WI38 (cell line): ENCODE measurements around the gene TOGARAM2.

Source experiments
- H3K4me3 ChIP-seq: 2 replicates; pipeline ENCODE4 v1.5.1; 2011; ENCODE audit warnings: low read depth, mild to moderate bottlenecking, control low read depth, low read length
- TF ChIP-seq, protein P1 (sequence below): IDR thresholded peaks from 2 replicates; pipeline ENCODE4 v1.5.1; 2012; ENCODE audit warnings: low read depth, mild to moderate bottlenecking, control low read depth, low read length

Gene TOGARAM2

GRCh38 chr2:28994074-28994473, 13.0 kb downstream of the TOGARAM2 start:
- TF ChIP-seq, protein P1, sequence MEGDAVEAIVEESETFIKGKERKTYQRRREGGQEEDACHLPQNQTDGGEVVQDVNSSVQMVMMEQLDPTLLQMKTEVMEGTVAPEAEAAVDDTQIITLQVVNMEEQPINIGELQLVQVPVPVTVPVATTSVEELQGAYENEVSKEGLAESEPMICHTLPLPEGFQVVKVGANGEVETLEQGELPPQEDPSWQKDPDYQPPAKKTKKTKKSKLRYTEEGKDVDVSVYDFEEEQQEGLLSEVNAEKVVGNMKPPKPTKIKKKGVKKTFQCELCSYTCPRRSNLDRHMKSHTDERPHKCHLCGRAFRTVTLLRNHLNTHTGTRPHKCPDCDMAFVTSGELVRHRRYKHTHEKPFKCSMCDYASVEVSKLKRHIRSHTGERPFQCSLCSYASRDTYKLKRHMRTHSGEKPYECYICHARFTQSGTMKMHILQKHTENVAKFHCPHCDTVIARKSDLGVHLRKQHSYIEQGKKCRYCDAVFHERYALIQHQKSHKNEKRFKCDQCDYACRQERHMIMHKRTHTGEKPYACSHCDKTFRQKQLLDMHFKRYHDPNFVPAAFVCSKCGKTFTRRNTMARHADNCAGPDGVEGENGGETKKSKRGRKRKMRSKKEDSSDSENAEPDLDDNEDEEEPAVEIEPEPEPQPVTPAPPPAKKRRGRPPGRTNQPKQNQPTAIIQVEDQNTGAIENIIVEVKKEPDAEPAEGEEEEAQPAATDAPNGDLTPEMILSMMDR, result no peak
- H3K4me3 ChIP-seq, result no peak overlapping the region

DNA sequence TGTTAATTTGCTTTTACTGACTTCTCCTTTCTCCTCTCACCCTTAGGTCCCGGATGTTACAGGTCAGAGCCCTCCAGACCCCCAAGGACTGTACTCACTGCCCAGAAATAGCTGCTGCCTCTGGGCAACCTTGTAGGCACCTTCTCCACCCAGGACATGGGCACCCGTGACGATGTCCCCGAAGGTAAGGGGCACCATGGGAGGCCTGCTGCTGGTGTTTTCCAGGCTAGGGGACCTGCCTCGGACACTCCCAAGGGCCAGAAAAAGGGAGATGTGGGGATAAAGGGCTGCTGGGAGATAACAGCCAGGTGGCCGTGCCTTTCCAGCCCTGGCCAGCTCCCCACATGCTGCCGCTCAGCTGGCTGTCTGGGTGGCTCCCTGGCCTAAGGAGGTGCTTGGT, 13.6 kb downstream of the TOGARAM2 start:
- TF ChIP-seq, protein P1, result no peak

GRCh38 chr2:28995765-28996750, 15.0 kb downstream of the TOGARAM2 start:
- TF ChIP-seq, protein P1, result no peak

More for the DNA sequence above, 13.6 kb downstream of the TOGARAM2 start:
- H3K4me3 ChIP-seq, result no peak overlapping the region

GRCh38 chr2:28997237-28997846, 16.2 kb downstream of the TOGARAM2 start:
- TF ChIP-seq, protein P1, result no peak
- no peak overlapping the region for H3K4me3 ChIP-seq

More at GRCh38 chr2:28995765-28996750, 15.0 kb downstream of the TOGARAM2 start:
- H3K4me3 ChIP-seq, result no peak overlapping the region

DNA sequence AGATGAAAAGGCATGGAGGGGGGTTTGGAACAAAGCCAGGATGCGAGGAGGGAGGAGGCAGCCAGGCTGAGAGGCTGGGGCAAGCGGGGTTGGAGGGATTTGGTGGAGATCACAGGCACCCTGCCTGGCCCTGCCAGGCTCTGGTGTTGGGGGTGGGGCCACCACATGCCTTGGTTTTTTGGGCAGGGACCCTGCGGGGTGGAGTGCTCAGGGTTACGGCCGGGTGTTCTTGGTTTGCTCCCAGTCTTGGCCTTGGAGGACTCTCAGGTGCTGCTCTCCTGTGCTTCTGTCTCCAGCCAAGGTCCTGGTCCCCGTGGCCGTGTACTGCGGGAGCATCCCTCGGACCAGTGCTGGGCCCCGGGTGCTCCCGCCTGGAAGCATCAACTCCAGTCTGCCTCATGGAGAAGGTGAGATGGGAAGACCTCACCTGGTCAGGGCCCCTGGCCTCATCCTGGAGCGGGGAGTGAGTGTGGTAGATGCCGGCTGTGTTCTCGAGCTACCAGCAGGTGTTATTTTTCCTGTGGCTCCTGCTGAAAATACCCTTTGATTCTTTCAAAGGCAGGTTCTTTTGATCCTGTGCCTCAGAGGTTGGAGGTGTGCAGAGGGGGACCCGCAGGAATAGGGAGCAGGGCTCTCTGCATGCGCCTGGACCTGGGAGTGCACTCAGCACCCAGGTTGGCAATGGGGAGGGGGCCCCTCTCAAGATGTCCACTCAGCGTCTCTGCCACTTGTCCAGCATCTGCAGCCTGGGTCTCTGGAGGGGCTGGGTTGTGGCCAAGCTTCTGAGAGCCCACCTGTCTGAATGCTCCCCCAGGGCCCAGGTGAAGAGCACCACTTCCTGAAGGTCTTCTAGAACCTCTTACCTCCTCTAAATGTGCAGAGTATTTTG, 17.0 kb downstream of the TOGARAM2 start:
- no peak overlapping the region for H3K4me3 ChIP-seq
- TF ChIP-seq, protein P1, result no peak

DNA sequence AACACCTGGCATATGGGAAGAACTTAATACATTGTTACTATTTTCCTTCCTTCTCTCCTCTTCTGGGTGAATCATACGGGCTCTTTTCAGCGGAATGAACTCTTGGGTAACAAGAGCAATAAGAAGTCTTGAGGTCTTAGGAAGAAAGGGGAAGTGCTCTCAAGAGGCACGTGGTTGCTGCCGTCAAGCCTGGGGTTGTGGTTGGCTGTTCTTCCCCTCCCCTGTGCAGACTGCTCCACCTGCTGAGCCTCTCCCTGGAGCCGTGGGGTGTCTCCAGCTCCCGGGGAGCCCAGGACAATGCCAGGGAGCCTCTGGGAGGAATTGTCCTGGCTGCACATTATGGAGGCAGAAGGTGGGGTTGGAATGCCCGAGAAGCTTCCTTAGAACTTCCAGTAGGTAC, 19.4 kb downstream of the TOGARAM2 start:
- no peak overlapping the region for H3K4me3 ChIP-seq
- TF ChIP-seq, protein P1, result no peak
